HG03025 (cell line): Measurements from ENCODE around the gene SLC24A3.

Source experiments
- ATAC-seq: cut with Tn5 transposase; IDR thresholded peaks from one replicate; pipeline ENCODE4 v1.9.1; 2021; ENCODE audit warnings: mild to moderate bottlenecking, moderate library complexity; ENCODE audit not compliant: unreplicated experiment, low FRiP score

SLC24A3 gene

DNA sequence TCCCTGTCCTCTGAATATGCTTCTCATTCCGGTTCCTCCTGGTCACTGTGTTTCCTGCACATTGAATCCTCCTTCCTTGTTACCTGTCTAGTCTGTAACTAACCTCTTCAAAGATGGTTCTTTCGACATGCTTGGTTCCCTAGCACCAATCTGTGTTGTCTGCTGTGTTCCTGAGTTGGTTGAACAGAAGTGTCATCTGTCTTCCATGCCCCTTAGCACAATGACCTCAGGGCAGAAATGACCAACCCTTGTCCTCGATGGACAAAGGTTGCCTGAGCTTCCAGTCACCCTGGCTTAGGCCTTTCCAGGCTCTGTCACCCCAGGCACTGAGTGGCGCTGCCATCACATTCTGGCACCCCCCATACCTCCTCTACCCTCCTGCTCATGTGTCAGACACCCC is 278.8 kb downstream of the SLC24A3 start:
- ATAC-seq: no peak

DNA sequence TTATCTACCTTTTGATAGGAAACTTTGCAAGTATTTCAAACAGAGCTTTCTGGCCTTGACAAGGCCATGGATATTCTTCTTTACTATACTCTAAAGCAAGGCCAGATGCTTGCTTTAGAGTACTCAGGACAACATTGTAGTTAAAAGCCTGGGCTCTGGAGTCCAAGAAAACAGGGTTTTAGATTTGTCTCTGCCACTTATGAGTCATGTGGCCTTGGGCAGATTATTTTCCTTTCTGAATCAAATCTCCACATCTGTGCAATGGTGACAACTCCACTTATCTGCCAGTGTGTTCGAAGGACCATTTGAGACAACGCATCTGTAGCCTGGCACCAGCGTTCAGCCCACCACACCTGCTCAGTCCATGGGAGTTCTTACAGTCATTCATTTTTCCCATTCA is 279.7 kb downstream of the SLC24A3 start:
- no peak for ATAC-seq

DNA sequence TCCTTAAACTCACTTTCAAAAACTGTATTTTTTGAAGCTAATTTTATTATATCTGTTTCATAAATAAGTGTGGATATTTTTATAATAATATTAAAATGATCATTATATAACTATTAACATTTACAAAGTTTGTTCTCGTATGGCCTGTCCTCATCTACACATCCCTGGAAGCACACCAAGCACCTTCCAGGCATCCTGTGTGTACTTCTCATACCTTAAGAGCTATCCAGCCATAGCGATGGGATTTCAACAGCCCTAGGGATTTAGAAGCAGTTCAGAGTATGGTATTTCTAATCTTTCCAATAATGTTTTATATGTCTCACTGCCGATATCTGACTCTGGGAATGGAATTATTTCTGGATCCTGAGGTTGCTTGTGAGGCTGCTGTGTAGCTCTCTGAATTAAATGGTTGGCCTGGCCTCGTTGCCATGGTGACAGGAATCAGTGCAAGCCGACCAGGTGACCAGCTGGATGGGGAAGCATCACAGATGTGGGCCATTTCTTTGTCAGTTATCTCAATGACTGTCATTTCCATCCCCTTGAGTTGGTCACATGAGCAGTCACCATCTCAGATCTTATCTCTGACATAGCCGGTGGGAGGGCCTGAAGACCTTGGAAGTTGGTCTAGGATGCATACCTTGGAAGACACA is 280.4 kb downstream of the SLC24A3 start:
- ATAC-seq: no peak

DNA sequence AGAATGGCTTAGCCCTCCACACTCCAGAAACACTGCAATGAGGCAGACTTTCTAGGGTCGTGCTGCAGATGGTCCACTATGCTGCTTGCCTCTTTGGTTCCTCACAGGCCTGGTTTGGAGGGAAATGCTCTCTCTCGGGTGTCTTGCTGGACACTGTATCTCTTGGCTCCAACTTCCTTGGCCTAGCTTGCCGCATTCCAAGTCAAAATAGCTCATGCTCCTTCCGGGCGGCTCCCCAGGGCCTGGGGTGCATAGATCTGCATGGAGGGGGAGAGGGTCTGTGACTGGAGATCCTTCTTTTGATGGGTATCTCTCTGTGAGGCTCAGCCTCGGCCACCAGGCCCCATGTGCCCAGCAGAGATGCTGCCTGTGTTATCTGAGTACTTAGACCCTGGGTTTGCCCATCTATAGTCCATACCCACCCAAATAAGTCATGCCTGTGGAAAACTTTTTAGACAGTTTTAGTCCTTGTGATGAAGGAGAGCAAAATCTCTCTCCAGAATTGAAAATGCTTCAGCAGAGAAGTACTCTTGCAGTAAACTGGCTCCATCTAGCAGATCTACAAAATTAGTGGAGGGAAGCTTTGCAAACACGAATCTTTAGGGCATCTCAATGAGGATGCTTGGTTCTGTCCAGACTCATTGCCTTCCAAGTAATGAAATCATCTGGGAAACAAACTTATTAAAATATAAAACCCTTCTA is 281.5 kb downstream of the SLC24A3 start:
- no peak for ATAC-seq

DNA sequence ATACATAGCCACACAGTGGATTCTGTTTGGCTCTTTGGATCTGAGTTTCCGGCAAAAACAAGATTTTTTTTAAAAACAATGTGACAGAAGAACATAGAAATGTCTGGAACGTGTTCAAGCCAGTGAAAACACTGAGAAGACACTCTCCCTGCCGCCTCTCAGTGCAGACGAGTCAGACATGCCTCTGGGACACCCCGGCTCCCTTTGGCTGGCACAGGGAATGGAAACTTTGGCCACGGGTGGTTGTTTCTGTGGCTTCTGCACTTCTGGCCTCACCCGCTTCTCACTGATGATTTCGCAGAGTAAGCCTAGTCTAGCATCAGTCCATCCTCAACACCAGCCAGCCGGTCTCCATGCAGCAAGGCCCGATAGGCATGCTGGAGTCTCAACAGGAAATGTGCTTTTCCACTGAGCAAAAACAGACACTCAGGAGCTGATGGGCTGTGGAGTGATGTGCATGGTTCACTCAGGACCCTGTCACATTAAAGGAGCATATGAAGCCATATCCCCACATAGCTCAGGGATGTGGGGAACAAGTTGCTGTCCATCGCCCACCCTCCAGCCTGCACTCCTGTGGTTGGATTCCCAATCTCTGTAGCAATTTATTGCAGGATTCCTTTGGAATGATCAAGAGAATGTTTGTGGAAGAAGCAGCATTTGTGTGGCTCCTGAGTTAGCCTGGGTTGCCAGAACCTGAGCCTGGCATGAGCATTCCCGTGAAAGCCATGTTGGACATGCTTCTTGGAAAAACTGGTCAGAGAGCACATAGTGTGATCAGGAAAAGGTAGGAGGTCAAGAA is 283.7 kb downstream of the SLC24A3 start:
- no peak for ATAC-seq

DNA sequence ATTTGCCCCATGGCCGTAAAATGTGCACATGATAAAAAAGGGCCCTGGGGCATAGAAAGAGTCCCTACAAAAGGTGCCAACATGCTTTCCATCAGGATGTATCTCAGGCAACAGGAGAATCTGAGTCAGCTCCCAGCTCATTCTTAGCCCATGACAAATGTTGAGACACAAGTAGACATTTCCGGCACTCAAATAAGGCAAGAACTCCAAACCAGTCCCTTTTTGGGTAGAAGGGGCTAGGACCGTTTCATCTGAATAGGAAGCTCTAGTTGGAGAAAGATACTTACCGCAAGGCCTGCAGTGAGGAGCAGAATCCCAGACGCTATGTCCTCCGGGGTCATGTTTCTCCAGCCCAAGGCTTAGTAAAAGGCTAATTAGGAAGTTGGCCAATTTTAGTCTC is 284.6 kb downstream of the SLC24A3 start:
- no peak for ATAC-seq

DNA sequence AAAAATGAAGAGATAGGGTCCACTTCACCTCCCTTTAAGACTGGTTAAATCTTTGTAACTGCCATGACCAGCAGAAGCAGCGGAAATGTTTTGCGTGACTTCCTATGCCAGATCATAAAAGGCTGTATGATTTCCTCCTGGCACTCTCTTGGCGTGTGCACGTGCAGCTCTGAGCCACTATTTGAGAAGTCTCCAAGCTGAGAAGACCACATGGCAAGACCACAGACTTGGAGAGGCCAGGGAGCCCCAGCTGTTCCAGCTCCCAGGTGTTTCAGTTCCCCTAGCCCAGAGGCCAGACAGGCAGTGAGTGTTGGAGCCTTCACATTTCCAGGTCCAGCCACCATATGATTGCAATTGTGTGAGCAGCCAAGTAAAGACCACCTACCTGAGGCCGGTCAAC is 286.3 kb downstream of the SLC24A3 start:
- no peak for ATAC-seq

DNA sequence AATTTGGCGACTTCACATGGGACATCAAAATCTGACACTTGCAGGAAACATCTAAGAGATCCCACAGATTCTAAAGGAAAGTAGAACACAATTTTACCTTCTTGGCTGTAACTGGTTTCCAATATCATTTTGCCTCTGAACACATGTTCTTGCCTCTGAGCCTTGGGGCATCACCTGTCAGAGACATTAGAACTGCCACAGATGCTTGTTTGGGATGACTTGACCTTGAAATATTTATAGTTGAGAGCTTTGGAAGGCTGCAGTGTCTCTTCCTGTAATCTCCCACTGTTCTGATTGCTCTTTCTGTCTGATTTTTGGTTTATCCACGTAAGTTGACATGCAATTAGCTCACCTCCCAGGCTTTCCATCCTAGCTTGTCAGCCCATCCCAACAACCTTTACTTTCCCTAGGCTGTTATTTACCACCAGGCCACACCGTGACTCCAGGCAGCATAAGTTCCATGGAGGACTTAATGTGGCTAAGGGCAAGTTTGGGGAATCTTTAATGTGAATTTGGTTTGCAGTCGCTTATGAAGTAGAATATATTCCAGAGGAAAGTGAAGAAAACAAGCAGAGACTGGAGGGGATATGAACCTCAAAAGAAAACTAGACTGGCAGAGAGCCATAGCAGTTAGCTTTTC is 289.2 kb downstream of the SLC24A3 start:
- no peak for ATAC-seq

DNA sequence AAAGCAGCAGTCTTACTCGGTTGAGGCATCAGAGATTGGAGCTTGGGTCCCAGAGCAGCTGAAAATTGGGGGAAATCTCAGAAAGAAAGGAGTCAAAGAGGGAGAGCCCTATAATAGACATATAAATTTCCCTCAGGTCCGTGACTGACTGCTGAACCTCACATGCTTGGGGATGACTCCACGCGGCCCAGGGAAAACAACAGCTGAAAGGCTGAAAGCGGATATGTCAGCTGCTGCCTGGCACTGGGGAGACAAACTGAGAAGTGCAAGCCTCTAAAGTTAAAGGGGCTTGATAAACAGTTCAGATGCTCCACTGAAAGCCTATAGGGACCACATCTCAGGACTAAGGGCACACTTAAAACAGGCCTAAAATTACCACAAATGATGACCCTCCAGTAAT is 289.7 kb downstream of the SLC24A3 start:
- no peak for ATAC-seq

DNA sequence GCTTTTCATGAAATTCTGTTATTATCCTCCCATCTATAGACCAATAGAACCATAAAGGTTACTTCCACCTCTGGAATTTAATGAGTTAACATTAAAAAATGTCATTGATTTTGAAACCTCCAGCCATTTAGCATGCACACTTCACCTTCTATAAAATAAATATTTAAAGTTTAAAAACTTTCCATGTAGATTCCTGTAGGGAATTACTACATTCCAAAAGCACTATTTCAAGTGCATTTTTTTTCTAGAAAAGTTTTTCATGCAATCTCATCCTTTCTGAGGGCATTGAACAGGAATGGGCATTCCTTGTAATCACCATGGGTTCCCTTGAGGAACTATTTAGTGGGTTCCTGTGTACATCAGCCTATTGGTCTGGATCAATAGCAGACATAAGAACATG is 291.8 kb downstream of the SLC24A3 start:
- no peak for ATAC-seq

DNA sequence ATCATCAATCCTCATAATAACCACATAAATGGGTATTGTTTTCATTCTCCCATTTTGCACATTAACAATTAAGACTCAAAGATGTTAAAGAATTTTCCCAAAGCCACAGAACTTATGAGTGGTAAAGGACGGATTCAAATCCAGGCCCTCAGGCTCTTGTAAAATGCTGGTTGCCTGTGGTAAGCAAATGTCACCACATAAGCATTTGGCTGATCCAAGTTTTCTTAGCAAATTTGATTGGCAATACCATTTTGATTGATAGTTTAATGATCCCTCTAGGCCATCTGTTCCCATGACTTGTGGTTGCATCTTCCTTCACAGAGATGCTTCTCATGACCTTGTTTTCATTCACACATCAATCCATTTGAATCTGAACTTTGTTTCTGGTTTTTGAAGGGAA is 293.6 kb downstream of the SLC24A3 start:
- no peak for ATAC-seq

DNA sequence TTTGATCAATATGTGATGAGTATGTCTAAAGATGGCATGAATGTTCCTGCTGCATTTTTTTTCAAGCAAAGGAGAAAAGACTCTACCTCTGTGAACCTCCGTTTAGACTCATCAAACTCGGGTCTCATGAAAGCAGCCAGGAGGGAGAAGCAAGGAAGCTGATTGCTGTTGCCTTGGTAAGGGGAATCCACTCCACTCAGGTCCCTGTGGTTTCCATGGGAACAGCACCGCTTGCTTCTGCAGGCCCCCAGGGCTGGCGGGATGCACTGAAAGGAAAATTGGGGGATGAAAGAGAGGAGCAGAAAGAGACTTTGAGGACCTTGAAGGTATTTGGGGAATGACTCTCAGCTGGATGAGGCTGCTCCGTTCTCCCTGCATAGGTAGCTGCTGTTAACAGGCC is 296.0 kb downstream of the SLC24A3 start:
- ATAC-seq: no peak

DNA sequence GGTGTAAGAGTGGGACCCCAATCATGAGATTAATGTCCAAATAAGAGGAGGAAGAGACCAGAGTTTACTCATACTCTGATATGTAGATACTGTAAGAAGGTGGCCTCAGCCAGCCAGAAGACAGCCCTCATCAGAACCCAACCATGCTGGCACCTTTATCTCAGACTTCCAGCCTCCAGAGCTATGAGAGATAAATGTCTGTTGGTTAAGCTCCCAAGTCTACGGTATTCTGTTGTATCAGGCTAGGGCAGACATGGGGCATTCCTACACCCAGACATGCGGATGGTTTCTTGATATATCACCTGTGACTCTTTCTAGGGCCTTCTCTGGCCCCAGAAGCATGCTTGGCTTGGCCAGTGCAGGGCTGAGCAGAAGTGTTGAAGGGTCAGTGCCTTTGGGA is 298.2 kb downstream of the SLC24A3 start:
- ATAC-seq: no peak

DNA sequence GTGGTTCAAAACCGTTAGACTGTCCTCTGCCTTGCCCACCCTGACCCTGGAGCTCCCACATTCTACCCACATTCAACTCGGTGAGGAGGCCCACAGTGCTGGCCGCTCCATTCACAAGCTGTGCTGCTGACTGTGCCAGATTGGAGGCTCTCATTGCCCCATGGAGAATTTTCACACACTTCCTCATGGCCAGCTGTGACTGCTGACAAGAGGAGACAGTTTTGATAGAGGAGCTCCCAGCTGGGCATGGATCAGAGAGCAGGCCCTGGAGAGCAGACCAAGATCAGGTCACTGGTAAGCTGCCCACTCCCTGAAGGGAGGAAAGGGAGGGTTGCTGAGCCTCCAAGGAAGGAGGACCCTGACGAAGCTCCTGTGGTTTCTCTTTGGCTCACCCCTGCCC is 299.5 kb downstream of the SLC24A3 start:
- ATAC-seq: no peak

DNA sequence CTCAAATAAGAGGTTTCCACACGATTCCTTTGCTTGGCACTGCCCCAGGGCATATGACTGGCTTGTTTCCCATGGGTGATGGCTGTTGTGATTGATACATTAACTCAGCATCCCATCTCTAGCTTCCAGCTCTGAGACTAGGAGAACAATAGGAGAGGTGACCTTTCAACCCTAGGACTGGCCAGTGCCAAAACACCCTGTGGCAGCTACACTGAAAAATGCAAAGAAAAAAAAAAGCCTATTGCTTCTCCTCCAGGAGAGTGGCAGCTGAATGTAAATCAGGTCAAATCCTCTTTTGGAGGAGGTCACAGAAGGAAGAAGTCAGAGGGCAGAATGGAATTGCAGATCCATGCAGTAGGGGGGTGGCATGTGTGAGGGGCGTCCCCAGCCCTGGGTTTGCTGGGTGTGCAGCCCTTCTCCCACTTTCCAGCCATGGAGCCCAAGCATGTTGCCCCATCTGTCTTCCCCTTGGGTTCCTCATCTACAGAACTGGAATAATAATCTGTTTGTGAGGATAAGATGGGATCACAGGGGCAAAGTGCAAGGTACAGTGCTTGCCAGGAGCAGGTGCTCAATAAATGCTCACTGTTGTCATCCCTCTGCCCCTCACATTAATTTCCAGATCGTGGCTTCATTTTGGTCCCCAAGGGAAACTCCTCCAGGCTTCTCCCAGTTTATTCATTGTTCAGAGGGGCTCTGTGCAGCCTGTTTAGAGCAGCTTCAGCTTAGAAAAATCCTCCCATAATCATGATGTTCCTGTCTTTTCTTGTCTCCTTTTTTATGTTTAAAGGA is 300.6 kb downstream of the SLC24A3 start:
- ATAC-seq: no peak

DNA sequence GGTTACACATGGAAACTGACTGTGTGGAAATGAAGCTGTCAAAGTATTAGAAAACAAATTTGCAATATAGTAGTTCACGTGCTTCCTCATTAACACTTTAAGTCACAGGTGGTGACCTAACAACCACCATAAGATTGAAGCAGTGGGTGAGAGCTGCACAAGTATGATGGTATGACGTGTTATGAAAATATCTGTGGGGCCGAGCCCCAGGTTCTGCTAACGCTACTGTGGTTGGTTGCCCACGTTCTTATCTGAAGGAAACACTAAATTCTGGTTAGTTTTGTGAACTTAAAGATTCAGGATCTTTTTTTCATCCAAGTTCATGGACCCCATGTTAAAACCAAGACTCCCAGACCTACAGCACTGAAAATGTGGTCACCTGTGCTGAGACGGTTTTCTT is 302.6 kb downstream of the SLC24A3 start:
- no peak for ATAC-seq

DNA sequence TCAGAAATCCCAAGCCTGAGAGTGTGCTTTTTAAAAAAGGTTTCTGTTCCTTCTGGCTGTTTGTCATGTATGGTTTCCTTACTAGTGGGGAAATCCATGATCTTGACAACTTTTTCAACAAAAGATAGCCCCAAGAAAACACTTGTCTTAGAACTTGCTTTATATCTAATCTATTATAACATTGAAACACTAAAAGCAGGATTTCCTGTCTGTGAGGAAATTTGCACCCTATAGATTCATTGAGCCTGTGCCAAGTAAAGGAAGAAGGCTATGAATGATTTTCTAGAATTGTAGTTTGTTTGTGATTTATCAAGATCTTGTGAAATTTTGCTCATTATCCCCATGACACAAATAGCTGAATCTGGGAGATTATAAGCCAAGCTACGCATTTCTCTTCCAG is 307.0 kb downstream of the SLC24A3 start:
- no peak for ATAC-seq

DNA sequence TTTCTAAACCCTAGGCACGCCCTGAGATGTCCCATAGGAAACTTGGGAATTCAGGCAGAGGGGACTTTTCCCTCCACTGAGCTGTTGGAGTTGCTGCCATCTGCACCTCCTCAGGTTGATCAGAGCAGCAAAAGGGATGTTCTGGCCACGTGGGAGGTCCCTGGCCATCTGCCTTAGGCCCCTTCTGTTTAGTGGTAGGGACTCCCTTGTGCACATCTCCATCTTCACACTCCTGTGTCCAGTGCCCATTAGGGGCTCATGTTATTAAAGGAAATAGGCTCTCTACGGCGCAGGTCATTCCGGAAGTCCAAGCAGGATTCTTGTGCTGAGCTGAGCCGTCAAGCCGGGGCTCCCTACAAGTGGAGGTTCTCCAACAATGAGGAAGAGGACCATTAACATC is 307.8 kb downstream of the SLC24A3 start:
- ATAC-seq: no peak

DNA sequence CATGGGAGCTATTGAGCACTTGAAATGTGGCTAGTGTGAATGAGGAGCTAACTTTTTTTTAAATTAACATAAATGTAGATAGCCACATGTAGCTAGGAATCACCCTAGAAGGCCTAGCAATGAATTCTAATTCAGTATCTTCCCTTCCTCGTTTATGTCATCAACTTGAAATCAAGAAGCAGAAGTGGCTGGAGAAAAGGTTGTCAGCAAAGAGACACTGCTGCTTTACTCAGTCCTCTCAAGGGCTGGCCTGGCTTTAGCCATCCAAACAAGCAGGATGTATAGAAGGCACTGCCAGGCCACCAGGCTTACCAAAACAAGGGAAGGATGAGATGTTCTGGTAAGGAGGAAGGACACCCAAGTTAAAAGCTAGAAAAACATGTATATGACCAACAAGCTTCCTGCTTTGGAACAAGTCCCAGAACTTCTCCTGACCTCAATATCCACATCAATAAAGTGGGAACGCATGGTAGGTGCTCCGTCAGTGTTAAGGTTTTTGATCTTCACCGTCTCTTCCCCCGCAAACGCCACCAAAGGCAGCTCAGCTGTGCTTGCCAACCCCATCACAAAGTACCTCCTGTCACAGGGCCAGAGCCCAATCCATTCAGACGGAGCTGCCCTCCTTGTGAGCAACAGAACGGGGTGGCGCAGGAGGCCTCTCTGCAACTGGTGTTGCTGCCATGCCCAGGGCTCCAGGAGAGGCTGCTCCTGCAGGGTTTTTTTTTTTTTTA is 309.8 kb downstream of the SLC24A3 start:
- ATAC-seq: no peak
